Fibroblast of the aortic adventitia (primary cell): ENCODE data around the gene STK39. TPM values are rescaled to one million over a fixed set of nuclear protein-coding genes. Genes with fewer than 3 reads are reported as not detected.
A peak's percentile ranks its signal among the peaks of the same experiment; 100 is the strongest.

Source experiments
- DNase-seq: peaks from one replicate; pipeline ENCODE4 v3.0.0-alpha.2; 2010; ENCODE audit warnings: low read depth
- H3K4me3 ChIP-seq: 2 replicates; pipeline ENCODE4 v1.5.1; 2011; ENCODE audit warnings: low read depth, mild to moderate bottlenecking, control low read depth, low read length, moderate library complexity
- CTCF ChIP-seq: IDR thresholded peaks from 2 replicates; pipeline ENCODE4 v1.5.1; 2011; ENCODE audit warnings: mild to moderate bottlenecking, low read length, control low read depth, inconsistent platforms; ENCODE audit not compliant: insufficient read depth
- small RNA-seq: library from RNA; depleted of rRNA; stranded (forward); fragments of <200 nt; gene quantifications from one replicate; pipeline ENCODE3, GENCODE V24; 2012
- total RNA-seq: library from RNA; depleted of rRNA; stranded (reverse); fragments of >200 nt; gene quantifications from 2 replicates; pipeline ENCODE4 v1.2.3, GENCODE V29; 2012; ENCODE audit warnings: low replicate concordance

The STK39 gene
- total RNA-seq, 1 donor, result 31.0 TPM

GRCh38 chr2:167916756-167917155, 330.6 kb downstream of the STK39 start:
- H3K4me3 ChIP-seq, result no peak overlapping the region
- no peak for DNase-seq
- TF ChIP-seq CTCF, result no peak

- no peak for TF ChIP-seq CTCF
- no peak overlapping the region for H3K4me3 ChIP-seq
- no peak for DNase-seq
Measured at GRCh38 chr2:167914969-167915368, 332.4 kb downstream of the STK39 start.

GRCh38 chr2:167908786-167909185, 338.6 kb downstream of the STK39 start:
- no peak overlapping the region for H3K4me3 ChIP-seq
- TF ChIP-seq CTCF, result no peak
- DNase-seq, result no peak

GRCh38 chr2:167905668-167906067, 341.7 kb downstream of the STK39 start:
- no peak overlapping the region for H3K4me3 ChIP-seq
- no peak for DNase-seq
- TF ChIP-seq CTCF, result no peak

Small RNA genes within 50 kb of the gene (small RNA-seq; reads per million reads assigned to genes)
- gene AC067940.1, result 4.5 reads per million, percentile 87 among the genes with 10 or more reads in this experiment

Other genes starting within 250 kb of the STK39 start
- gene CERS6, start 208.7 kb upstream of the STK39 start, total RNA-seq, result 13.2 and 14.2 TPM in 2 replicates